ENCODE results near the gene ZBTB21. TPM values are rescaled to one million over a fixed set of nuclear protein-coding genes. Genes with fewer than 3 reads are reported as not detected.

Gene ZBTB21
- polyA plus RNA-seq, 1 experiment, result 13.4 TPM

- ChIA-PET POLR2A (no interaction called here), CTCF (no interaction called here)
- no peak for TF ChIP-seq CTCF (IDR thresholded peaks at IDR 0.05; ENCODE audit: low read depth, low read length)
- Histone ChIP-seq H3K4me3 (ENCODE audit: low read depth, low read length) (no peak overlapping the region), H3K27me3 (ENCODE audit: control insufficient read depth, insufficient read depth, low read length) (no peaks in the 10 kb centered on the region), H3K9me3 (ENCODE audit: control insufficient read depth, insufficient read depth, low read length) (peaks cover 6% of the 10 kb centered on the region), H3K27ac (ENCODE audit: low read depth, low read length) (no peak overlapping the region)
- no peak for DNase-seq (ENCODE audit: low read depth, low spot score)
Measured at GRCh38 chr21:41980561-41980960, 29.6 kb downstream of the ZBTB21 start.

GRCh38 chr21:41979751-41980369 is 30.3 kb downstream of the ZBTB21 start:
- no peak overlapping the region for H3K4me3 ChIP-seq (ENCODE audit: low read depth, low read length)
- peaks cover 6% of the 10 kb centered on the region for H3K9me3 ChIP-seq (ENCODE audit: control insufficient read depth, insufficient read depth, low read length)
- H3K27me3 ChIP-seq (ENCODE audit: control insufficient read depth, insufficient read depth, low read length), result no peaks in the 10 kb centered on the region
- ChIA-PET CTCF (no interaction called here), POLR2A (no interaction called here)
- TF ChIP-seq CTCF (IDR thresholded peaks at IDR 0.05; ENCODE audit: low read depth, low read length), result no peak
- no peak overlapping the region for H3K27ac ChIP-seq (ENCODE audit: low read depth, low read length)
- no peak for DNase-seq (ENCODE audit: low read depth, low spot score)

GRCh38 chr21:41979335-41979734 is 30.8 kb downstream of the ZBTB21 start:
- no peak for DNase-seq (ENCODE audit: low read depth, low spot score)
- H3K27me3 ChIP-seq (ENCODE audit: control insufficient read depth, insufficient read depth, low read length), result no peaks in the 10 kb centered on the region
- POLR2A ChIA-PET, result no interaction called here
- H3K27ac ChIP-seq (ENCODE audit: low read depth, low read length), result no peak overlapping the region
- no peak overlapping the region for H3K4me3 ChIP-seq (ENCODE audit: low read depth, low read length)
- no peak for TF ChIP-seq CTCF (IDR thresholded peaks at IDR 0.05; ENCODE audit: low read depth, low read length)
- peaks cover 6% of the 10 kb centered on the region for H3K9me3 ChIP-seq (ENCODE audit: control insufficient read depth, insufficient read depth, low read length)
- CTCF ChIA-PET, result no interaction called here

- Histone ChIP-seq H3K9me3 (ENCODE audit: control insufficient read depth, insufficient read depth, low read length) (peaks cover 6% of the 10 kb centered on the region), H3K27ac (ENCODE audit: low read depth, low read length) (no peak overlapping the region), H3K27me3 (ENCODE audit: control insufficient read depth, insufficient read depth, low read length) (no peaks in the 10 kb centered on the region), H3K4me3 (ENCODE audit: low read depth, low read length) (no peak overlapping the region)
- DNase-seq (ENCODE audit: low read depth, low spot score), result no peak
- CTCF ChIA-PET, result no interaction called here
- TF ChIP-seq CTCF (IDR thresholded peaks at IDR 0.05; ENCODE audit: low read depth, low read length), result no peak
- POLR2A ChIA-PET, result no interaction called here
Measured at GRCh38 chr21:41977034-41977950, 32.9 kb downstream of the ZBTB21 start.

- CTCF ChIA-PET, result no interaction called here
- H3K9me3 ChIP-seq (ENCODE audit: control insufficient read depth, insufficient read depth, low read length), result peaks cover 6% of the 10 kb centered on the region
- TF ChIP-seq CTCF (IDR thresholded peaks at IDR 0.05; ENCODE audit: low read depth, low read length), result no peak
Measured at GRCh38 chr21:41976611-41977010, 33.5 kb downstream of the ZBTB21 start.

More at GRCh38 chr21:41976611-41977010, 33.5 kb downstream of the ZBTB21 start:
- POLR2A ChIA-PET, result no interaction called here
- H3K27ac ChIP-seq (ENCODE audit: low read depth, low read length), result no peak overlapping the region
- no peak overlapping the region for H3K4me3 ChIP-seq (ENCODE audit: low read depth, low read length)
- no peak for DNase-seq (ENCODE audit: low read depth, low spot score)
- H3K27me3 ChIP-seq (ENCODE audit: control insufficient read depth, insufficient read depth, low read length), result no peaks in the 10 kb centered on the region
